Fibroblast of mammary gland (primary cell): ENCODE data around the gene SCLT1.

ENCODE experiments used
- DNase-seq: peaks from one replicate; pipeline ENCODE4 v3.0.0-alpha.2; 2010; ENCODE audit warnings: low read depth
- H3K4me3 ChIP-seq: 2 replicates; pipeline ENCODE4 v1.5.1; 2011; ENCODE audit warnings: low read depth, mild to moderate bottlenecking, low read length, moderate library complexity; ENCODE audit not compliant: control insufficient read depth
- CTCF ChIP-seq: conservative IDR thresholded peaks from 2 replicates; pipeline ENCODE4 v1.5.1; 2011; ENCODE audit warnings: low read depth, low read length, inconsistent platforms; ENCODE audit not compliant: control insufficient read depth, insufficient read depth

SCLT1 gene

DNA sequence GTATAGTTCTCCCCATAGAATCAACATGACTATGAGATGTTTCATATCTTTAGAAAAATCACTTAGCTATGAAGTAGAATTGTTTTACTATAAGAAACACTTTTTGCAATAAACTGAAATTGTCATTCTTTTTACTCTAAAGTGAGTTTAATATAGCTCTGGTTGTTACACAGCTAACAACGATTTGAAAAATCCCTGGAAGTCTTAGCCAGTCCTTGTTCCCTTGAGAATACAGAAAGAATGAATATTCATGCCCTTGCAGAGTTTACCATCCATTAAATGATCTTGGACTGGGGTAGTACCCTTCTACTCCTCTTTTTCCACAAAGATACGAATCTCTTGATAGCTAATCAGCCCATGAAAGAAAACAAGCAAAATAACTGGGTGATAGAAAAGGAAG lies 142.0 kb downstream of the SCLT1 start:
- DNase-seq, result no peak
- no peak for TF ChIP-seq CTCF
- no peak overlapping the region for H3K4me3 ChIP-seq

DNA sequence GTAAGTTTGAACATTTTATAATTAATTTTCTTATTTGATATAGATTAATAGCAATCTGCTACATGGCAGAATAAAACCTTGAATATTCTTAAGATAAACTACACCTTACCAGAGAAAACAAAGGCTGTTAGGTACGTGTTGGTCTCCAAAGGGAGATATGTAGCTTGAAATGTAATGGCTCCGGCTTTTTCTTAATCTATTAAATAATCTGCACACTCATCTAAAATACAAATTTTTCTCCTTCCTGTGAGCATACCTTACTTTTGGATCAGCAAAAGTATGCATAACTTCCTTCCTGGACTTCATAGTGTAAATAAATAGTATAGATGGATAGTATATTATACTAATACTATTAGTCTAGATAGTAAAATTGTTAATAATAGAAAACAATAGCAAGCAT lies 142.5 kb downstream of the SCLT1 start:
- no peak for DNase-seq
- H3K4me3 ChIP-seq, result no peak overlapping the region
- TF ChIP-seq CTCF, result no peak

GRCh38 chr4:128946916-128947315 lies 146.4 kb downstream of the SCLT1 start:
- no peak overlapping the region for H3K4me3 ChIP-seq
- no peak for TF ChIP-seq CTCF

GRCh38 chr4:128942607-128943006 lies 150.7 kb downstream of the SCLT1 start:
- no peak for DNase-seq
- no peak for TF ChIP-seq CTCF
- H3K4me3 ChIP-seq, result no peak overlapping the region

More at GRCh38 chr4:128946916-128947315, 146.4 kb downstream of the SCLT1 start:
- no peak for DNase-seq

DNA sequence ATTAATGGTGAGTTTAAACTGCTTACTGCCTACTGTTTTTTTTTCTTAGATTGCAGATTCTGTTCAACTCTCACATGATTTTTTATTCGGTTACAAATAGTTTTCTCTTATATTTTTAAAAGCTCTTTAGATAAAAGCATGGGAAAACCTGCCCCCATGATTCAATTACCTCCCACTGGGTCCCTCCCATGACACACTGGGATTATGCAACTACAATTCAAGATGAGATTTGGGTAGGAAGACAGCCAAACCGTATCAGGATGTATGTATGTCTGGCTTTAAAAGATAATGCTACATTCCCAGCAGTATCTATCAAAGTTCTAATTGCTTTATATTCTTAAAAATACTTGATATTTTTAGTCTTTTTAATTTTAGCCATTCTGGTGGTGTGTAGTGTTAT lies 152.4 kb downstream of the SCLT1 start:
- H3K4me3 ChIP-seq, result no peak overlapping the region
- no peak for DNase-seq
- no peak for TF ChIP-seq CTCF

GRCh38 chr4:128930051-128930450 lies 163.3 kb downstream of the SCLT1 start:
- no peak for DNase-seq
- no peak overlapping the region for H3K4me3 ChIP-seq
- TF ChIP-seq CTCF, result no peak

DNA sequence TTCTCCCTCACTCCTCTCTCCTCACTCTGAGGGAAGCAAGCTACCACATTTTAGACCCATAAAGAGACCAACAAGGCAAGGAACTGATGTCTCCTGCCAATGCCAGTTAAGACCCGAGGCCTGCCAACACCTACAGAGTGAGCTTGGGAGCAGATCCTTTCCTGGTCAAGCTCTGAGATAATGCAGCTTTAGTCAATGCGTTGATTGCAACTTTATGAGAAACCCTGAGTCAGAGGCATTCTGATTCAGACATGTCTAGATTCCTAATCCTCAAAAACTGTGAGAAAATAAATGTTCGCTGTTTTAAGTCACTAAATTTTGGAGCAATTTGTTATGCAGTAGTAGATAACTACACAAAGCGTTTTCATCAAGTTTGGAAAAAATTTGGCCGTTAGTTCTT lies 168.4 kb downstream of the SCLT1 start:
- peak; percentile 18 for DNase-seq
- H3K4me3 ChIP-seq, result no peak overlapping the region
- no peak for TF ChIP-seq CTCF
